HG03097 (cell line): ENCODE measurements around the gene ARHGEF4.

Experiments used
- ATAC-seq: cut with Tn5 transposase; IDR thresholded peaks from one replicate; pipeline ENCODE4 v1.9.1; 2021; ENCODE audit not compliant: unreplicated experiment, low FRiP score

Gene ARHGEF4

GRCh38 chr2:130836501-130837174 lies at the start of gene ARHGEF4:
TSS of gene ARHGEF4 (plus strand) at chr2:130836914. CDS start at chr2:130836954, 40 bp downstream.
- ATAC-seq = no peak

GRCh38 chr2:130787841-130788240 lies 48.9 kb upstream of the ARHGEF4 start:
- no peak for ATAC-seq

GRCh38 chr2:130790312-130790711 lies 46.4 kb upstream of the ARHGEF4 start:
- no peak for ATAC-seq

- ATAC-seq = no peak
Observed at GRCh38 chr2:130790804-130791616, 45.7 kb upstream of the ARHGEF4 start.

GRCh38 chr2:130791617-130791939 lies 45.1 kb upstream of the ARHGEF4 start:
- ATAC-seq = no peak

- ATAC-seq = no peak
Observed at GRCh38 chr2:130795431-130795830, 41.3 kb upstream of the ARHGEF4 start.

- ATAC-seq = no peak
Observed at GRCh38 chr2:130796290-130796689, 40.4 kb upstream of the ARHGEF4 start.

GRCh38 chr2:130797493-130798435 lies 39.0 kb upstream of the ARHGEF4 start:
- peak; percentile 93 for ATAC-seq

GRCh38 chr2:130798472-130799218 lies 38.1 kb upstream of the ARHGEF4 start:
- ATAC-seq = no peak

- no peak for ATAC-seq
Observed at GRCh38 chr2:130799295-130799694, 37.4 kb upstream of the ARHGEF4 start.

- ATAC-seq = no peak
Observed at GRCh38 chr2:130805613-130806012, 31.1 kb upstream of the ARHGEF4 start.

GRCh38 chr2:130806370-130806769 lies 30.3 kb upstream of the ARHGEF4 start:
- ATAC-seq = no peak

- ATAC-seq = no peak
Observed at GRCh38 chr2:130807659-130808385, 28.9 kb upstream of the ARHGEF4 start.

- ATAC-seq = no peak
Observed at GRCh38 chr2:130808482-130809268, 28.0 kb upstream of the ARHGEF4 start.

GRCh38 chr2:130810490-130810889 lies 26.2 kb upstream of the ARHGEF4 start:
- ATAC-seq = no peak

- no peak for ATAC-seq
Observed at GRCh38 chr2:130813722-130814121, 23.0 kb upstream of the ARHGEF4 start.

- ATAC-seq = no peak
Observed at GRCh38 chr2:130814931-130815680, 21.6 kb upstream of the ARHGEF4 start.

- ATAC-seq = no peak
Observed at GRCh38 chr2:130818809-130819208, 17.9 kb upstream of the ARHGEF4 start.
